SH-SY5Y (cell line): ENCODE results near the gene NHS.

Source experiments
- GATA2 ChIP-seq: IDR thresholded peaks from 2 replicates; pipeline ENCODE4 v1.6.1; 2011; ENCODE audit warnings: mild to moderate bottlenecking, low read depth, low read length
- GATA3 ChIP-seq: IDR thresholded peaks from 2 replicates; pipeline ENCODE4 v1.6.1; 2011; ENCODE audit warnings: low read depth, mild to moderate bottlenecking, low read length, moderate library complexity

- TF ChIP-seq GATA3: 0 out of 2 replicates have a peak, but pooled peaks have one; percentile 29
- no peak for TF ChIP-seq GATA2
Measured at GRCh38 chrX:17662391-17662790, 287.4 kb downstream of the NHS start.
